Effector memory CD4-positive, alpha-beta T cell (primary cell): Measurements from ENCODE around the gene ZNF892.
"Not testable (repeated sequence)": the region's sequence is repeated elsewhere in the genome, so short reads cannot be mapped to it uniquely, and the experiment has no call there.

Experiments used
- DNase-seq, 3 donors: peaks; one replicate each; pipeline ENCODE4 v3.0.0-alpha.2; 2020
- H3K27ac ChIP-seq: 2 replicates; pipeline ENCODE4 v1.7.0; 2013; ENCODE audit warnings: mild to moderate bottlenecking, low read length, moderate library complexity; ENCODE audit not compliant: insufficient read depth, poor library complexity, severe bottlenecking
- H3K27me3 ChIP-seq: replicated peaks from 2 replicates; pipeline ENCODE4 v1.7.0; 2013; ENCODE audit warnings: mild to moderate bottlenecking, low read length; ENCODE audit not compliant: insufficient read depth, control insufficient read depth, poor library complexity, severe bottlenecking
- H3K36me3 ChIP-seq: 2 replicates; pipeline ENCODE4 v1.7.0; 2013; ENCODE audit warnings: mild to moderate bottlenecking, low read length, moderate library complexity; ENCODE audit not compliant: control insufficient read depth, insufficient read depth
- H3K4me1 ChIP-seq: 2 replicates; pipeline ENCODE4 v1.7.0; 2013; ENCODE audit warnings: low read length, mild to moderate bottlenecking; ENCODE audit not compliant: control insufficient read depth, insufficient read depth, poor library complexity, severe bottlenecking
- H3K4me3 ChIP-seq: 2 replicates; pipeline ENCODE4 v1.7.0; 2013; ENCODE audit warnings: low read length, low read depth, mild to moderate bottlenecking; ENCODE audit not compliant: insufficient read depth, poor library complexity, severe bottlenecking
- H3K9me3 ChIP-seq: 2 replicates; pipeline ENCODE4 v1.7.0; 2013; ENCODE audit warnings: mild to moderate bottlenecking, low read length, moderate library complexity; ENCODE audit not compliant: control insufficient read depth

Gene ZNF892

GRCh38 chr2:95174031-95174542, 33.2 kb upstream of the ZNF892 start:
- Histone ChIP-seq H3K9me3 (no peaks in the 10 kb centered on the region), H3K27ac (no peak overlapping the region), H3K36me3 (peaks cover 9% of the 10 kb centered on the region), H3K4me3 (no peak overlapping the region), H3K4me1 (no peaks in the 10 kb centered on the region), H3K27me3 (no peaks in the 10 kb centered on the region)
- no peak for DNase-seq

DNA sequence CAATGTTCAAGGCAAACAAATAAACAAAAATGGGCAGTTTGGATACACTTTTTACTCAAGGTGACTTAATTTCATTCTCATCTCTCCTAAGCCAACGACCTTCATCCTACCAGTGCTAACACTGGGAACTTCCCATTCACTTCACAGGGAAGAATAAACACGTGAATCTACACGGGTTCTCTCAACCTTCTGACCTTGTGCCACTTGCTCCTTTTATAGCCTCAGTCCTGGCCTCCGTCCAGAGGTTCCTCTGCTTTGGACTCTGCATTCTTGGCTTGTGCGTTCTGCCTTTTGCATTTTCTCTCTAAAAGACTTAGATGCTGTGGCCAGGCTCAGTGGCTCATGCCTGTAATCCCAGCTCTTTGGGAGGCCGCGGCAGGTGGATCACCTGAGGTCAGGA, 27.9 kb upstream of the ZNF892 start:
- Histone ChIP-seq H3K27me3 (no peaks in the 10 kb centered on the region), H3K9me3 (peaks cover 9% of the 10 kb centered on the region), H3K4me3 (no peak overlapping the region), H3K36me3 (peaks cover 43% of the 10 kb centered on the region), H3K27ac (no peak overlapping the region), H3K4me1 (no peaks in the 10 kb centered on the region)
- DNase-seq = no peak

DNA sequence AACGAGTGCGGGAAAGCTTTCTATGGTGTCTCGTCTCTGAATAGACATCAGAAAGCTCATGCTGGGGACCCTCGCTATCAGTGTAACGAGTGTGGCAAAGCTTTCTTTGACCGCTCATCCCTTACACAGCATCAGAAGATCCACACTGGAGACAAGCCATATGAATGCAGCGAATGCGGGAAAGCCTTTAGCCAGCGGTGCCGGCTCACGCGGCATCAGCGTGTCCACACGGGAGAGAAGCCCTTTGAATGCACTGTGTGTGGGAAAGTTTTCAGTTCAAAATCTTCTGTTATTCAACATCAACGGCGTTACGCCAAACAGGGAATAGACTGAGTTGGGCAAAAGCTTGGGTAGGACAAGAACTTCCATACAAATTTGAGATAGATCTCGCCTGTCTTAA, 25.5 kb upstream of the ZNF892 start:
- no peak for DNase-seq
- Histone ChIP-seq H3K4me3 (no peak overlapping the region), H3K9me3 (peaks cover 12% of the 10 kb centered on the region), H3K27me3 (no peaks in the 10 kb centered on the region), H3K4me1 (no peaks in the 10 kb centered on the region), H3K36me3 (peaks cover 43% of the 10 kb centered on the region), H3K27ac (no peak overlapping the region)

DNA sequence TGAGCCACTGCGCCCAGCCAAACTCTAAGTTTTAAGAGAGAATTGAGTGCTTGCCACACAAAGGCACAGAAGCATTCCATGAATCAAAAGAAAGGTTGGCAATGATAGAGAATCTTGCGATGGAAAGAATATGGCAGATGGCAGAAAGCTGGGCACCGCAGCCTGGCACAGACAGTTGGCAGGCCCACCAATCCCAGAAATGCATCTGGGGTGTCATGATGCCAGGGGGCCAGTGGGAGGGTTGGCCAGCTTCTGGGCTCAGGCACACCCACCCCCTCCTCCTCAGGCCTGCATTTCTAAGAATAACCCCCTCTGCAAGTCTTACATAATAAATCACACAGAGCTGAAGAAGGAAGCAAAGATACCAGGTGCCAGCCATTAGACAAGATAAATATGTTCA, 22.1 kb upstream of the ZNF892 start:
- Histone ChIP-seq H3K4me1 (no peaks in the 10 kb centered on the region), H3K9me3 (peaks cover 12% of the 10 kb centered on the region), H3K36me3 (peaks cover 23% of the 10 kb centered on the region), H3K27ac (no peak overlapping the region), H3K27me3 (no peaks in the 10 kb centered on the region), H3K4me3 (no peak overlapping the region)
- no peak for DNase-seq

- Histone ChIP-seq H3K27me3 (no peaks in the 10 kb centered on the region), H3K4me3 (no peak overlapping the region), H3K36me3 (peaks cover 15% of the 10 kb centered on the region), H3K9me3 (peaks cover 12% of the 10 kb centered on the region), H3K4me1 (no peaks in the 10 kb centered on the region), H3K27ac (no peak overlapping the region)
- DNase-seq = no peak
Measured at GRCh38 chr2:95185973-95186372, 21.3 kb upstream of the ZNF892 start.

DNA sequence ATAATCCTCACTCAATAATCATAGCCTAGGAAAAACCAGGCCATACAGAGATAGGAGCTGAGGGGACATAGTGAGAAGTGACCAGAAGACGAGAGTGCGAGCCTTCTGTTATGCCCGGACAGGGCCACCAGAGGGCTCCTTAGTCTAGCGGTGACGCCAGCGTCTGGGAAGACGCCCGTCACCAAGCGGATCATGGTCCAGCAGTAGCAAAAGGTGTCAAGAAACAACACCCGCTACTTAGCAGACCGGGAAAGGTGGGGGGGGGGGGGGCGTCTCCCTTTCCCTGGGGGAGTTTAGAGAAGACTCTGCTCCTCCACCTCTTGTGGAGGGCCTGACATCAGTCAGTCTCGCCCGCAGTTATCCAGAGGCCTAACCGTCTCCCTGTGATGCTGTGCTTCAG, 14.4 kb upstream of the ZNF892 start:
- H3K27ac ChIP-seq, H3K4me3 ChIP-seq, H3K4me1 ChIP-seq, H3K9me3 ChIP-seq, H3K36me3 ChIP-seq, H3K27me3 ChIP-seq: not testable (repeated sequence)
- DNase-seq = peak in 1 of 3 donors; percentile 4

- no peaks in the 10 kb centered on the region for H3K9me3 ChIP-seq
- DNase-seq = no peak
- H3K27ac ChIP-seq = no peak overlapping the region
- H3K4me3 ChIP-seq = no peak overlapping the region
- no peaks in the 10 kb centered on the region for H3K36me3 ChIP-seq
- no peaks in the 10 kb centered on the region for H3K27me3 ChIP-seq
- H3K4me1 ChIP-seq = peaks cover 5% of the 10 kb centered on the region
Measured at GRCh38 chr2:95203911-95204310, 3.4 kb upstream of the ZNF892 start.

DNA sequence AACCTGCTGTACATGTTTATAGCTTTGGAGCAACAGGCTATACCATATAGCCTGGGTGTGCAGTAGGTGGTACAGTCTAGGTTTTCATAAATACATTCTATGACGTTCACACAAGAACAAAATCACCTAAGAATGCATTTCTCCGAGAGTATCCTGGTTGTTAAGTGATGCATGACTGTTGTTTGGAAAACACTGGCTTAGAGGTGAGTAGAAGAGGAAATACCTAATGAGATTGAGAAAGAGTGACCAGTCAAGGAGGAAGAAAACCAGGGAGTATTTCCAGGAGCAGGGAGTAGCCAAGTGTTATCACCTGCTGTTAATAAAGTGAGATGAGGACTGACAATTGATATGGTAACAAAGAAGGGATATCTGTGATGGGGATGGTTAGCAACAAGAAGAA, 2.9 kb upstream of the ZNF892 start:
- Histone ChIP-seq H3K27me3 (no peaks in the 10 kb centered on the region), H3K9me3 (no peaks in the 10 kb centered on the region), H3K4me1 (peaks cover 5% of the 10 kb centered on the region), H3K4me3 (no peak overlapping the region), H3K27ac (no peak overlapping the region), H3K36me3 (no peaks in the 10 kb centered on the region)
- DNase-seq = no peak

- Histone ChIP-seq H3K27ac (no peak overlapping the region), H3K9me3 (no peaks in the 10 kb centered on the region), H3K4me3 (no peak overlapping the region), H3K27me3 (no peaks in the 10 kb centered on the region), H3K4me1 (peaks cover 5% of the 10 kb centered on the region), H3K36me3 (peaks cover 5% of the 10 kb centered on the region)
- DNase-seq = no peak
Measured at GRCh38 chr2:95206096-95206495, 1.2 kb upstream of the ZNF892 start.

DNA sequence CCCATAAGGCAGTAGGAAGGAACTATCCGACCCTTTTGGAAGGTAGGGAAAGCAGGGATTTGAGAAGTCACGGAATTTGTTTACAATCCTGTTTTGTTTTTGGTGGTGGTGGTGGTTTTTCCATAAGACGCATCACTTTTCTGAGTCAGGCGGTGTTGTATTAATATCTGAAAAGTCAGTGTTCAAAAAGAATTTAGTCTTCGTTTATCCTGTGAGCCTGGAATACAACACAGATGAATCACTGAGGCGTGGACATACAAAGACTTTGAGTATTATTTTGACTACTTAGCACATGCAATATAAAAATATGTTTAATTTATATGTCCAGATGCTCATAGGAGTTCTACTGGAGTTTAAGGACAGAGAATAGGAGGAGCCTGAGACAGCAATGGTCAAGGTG, 785 bp downstream of the ZNF892 start:
- H3K27ac ChIP-seq = no peak overlapping the region
- H3K9me3 ChIP-seq = peaks cover 5% of the 10 kb centered on the region
- H3K4me1 ChIP-seq = peaks cover 5% of the 10 kb centered on the region
- peak overlapping the region; percentile 88 for H3K4me3 ChIP-seq
- H3K27me3 ChIP-seq = no peaks in the 10 kb centered on the region
- DNase-seq = no peak
- H3K36me3 ChIP-seq = peaks cover 23% of the 10 kb centered on the region
